HepG2 (cell line): ENCODE results near the gene P2RY2. TPM values are rescaled to one million over a fixed set of nuclear protein-coding genes. Genes with fewer than 3 reads are reported as not detected.
A peak's percentile ranks its signal among the peaks of the same experiment; 100 is the strongest.

Experiments
- CSRNP2 ChIP-seq: sonication (generic); formaldehyde crosslinking; conservative IDR thresholded peaks from 2 replicates; pipeline ENCODE4 v1.8.0; 2022; ENCODE audit warnings: low read depth, missing genetic modification reagents
- ETV5 ChIP-seq: IDR thresholded peaks from 2 replicates; pipeline ENCODE4 v1.6.1; 2018; ENCODE audit warnings: missing biosample characterization, missing genetic modification reagents, inconsistent platforms, borderline replicate concordance
- FOXP1 ChIP-seq, 2 experiments: fragments of 450-650 bp in 1 of 2; IDR thresholded peaks; 2 replicates each; pipeline ENCODE4 v1.6.1; 2017 to 2018; ENCODE audit warnings: antibody characterized with exemption in 1 of 2
- HDAC1 ChIP-seq: sonication (generic); formaldehyde crosslinking; IDR thresholded peaks from 2 replicates; pipeline ENCODE4 v1.5.1; 2020; ENCODE audit warnings: mild to moderate bottlenecking, missing genetic modification reagents
- LBX2 ChIP-seq: sonication (generic); formaldehyde crosslinking; IDR thresholded peaks from 2 replicates; pipeline ENCODE4 v1.5.0; 2020; ENCODE audit warnings: missing genetic modification reagents, mild to moderate bottlenecking, borderline replicate concordance
- MED1 ChIP-seq: sonication (generic); formaldehyde crosslinking; IDR thresholded peaks from 2 replicates; pipeline ENCODE4 v1.4.0; 2020; ENCODE audit warnings: missing genetic modification reagents
- PATZ1 ChIP-seq: sonication (generic); formaldehyde crosslinking; IDR thresholded peaks from 2 replicates; pipeline ENCODE4 v1.4.0; 2020; ENCODE audit warnings: missing genetic modification reagents
- TBX2 ChIP-seq: sonication (generic); formaldehyde crosslinking; IDR thresholded peaks from 2 replicates; pipeline ENCODE4 v1.5.0; 2020; ENCODE audit warnings: missing genetic modification reagents, mild to moderate bottlenecking, borderline replicate concordance
- TCF7 ChIP-seq: sonication (generic); IDR thresholded peaks from 2 replicates; pipeline ENCODE4 v1.6.1; 2016; ENCODE audit warnings: antibody characterized with exemption, low read depth
- TRIM24 ChIP-seq: sonication (generic); formaldehyde crosslinking; IDR thresholded peaks from 2 replicates; pipeline ENCODE4 v1.8.0; 2022; ENCODE audit warnings: mild to moderate bottlenecking, missing genetic modification reagents
- ZBTB2 ChIP-seq: sonication (generic); formaldehyde crosslinking; IDR thresholded peaks from 2 replicates; pipeline ENCODE4 v1.8.0; 2022; ENCODE audit warnings: low read depth, missing genetic modification reagents
- ZNF17 ChIP-seq: sonication (generic); formaldehyde crosslinking; IDR thresholded peaks from 2 replicates; pipeline ENCODE4 v1.5.0; 2020; ENCODE audit warnings: mild to moderate bottlenecking, missing genetic modification reagents
- ZNF331 ChIP-seq: sonication (generic); formaldehyde crosslinking; IDR thresholded peaks from 2 replicates; pipeline ENCODE4 v1.4.0; 2020; ENCODE audit warnings: missing genetic modification reagents
- ZNF333 ChIP-seq: sonication (generic); formaldehyde crosslinking; IDR thresholded peaks from 2 replicates; pipeline ENCODE4 v1.4.0; 2020; ENCODE audit warnings: mild to moderate bottlenecking, missing genetic modification reagents, borderline replicate concordance
- ZNF562 ChIP-seq: sonication (generic); formaldehyde crosslinking; IDR thresholded peaks from 2 replicates; pipeline ENCODE4 v1.8.0; 2022; ENCODE audit warnings: missing genetic modification reagents, borderline replicate concordance
- ZNF607 ChIP-seq: sonication (generic); formaldehyde crosslinking; IDR thresholded peaks from 2 replicates; pipeline ENCODE4 v1.5.1; 2020; ENCODE audit warnings: missing genetic modification reagents, mild to moderate bottlenecking, borderline replicate concordance
- ZNF746 ChIP-seq: sonication (generic); formaldehyde crosslinking; IDR thresholded peaks from 2 replicates; pipeline ENCODE4 v1.8.0; 2022; ENCODE audit warnings: mild to moderate bottlenecking, missing genetic modification reagents
- polyA plus RNA-seq, 8 experiments: library from polyadenylated mRNA; depleted of rRNA in 3 of 8; stranded (reverse) in 7 of 8; unstranded in 1 of 8; fragments of >200 nt; fragmentation: Illumina TruSeq in 4 of 8; extraction: Trizol in 4 of 8; gene quantifications; 2 replicates each; pipeline versions ENCODE4 v1.2.1 to v1.2.3, GENCODE V29; 2011 to 2016; ENCODE audit warnings: low read depth in 4 of 8, missing spikeins in 1 of 8, mixed read lengths in 1 of 8; ENCODE audit not compliant: insufficient read depth in 1 of 8
- total RNA-seq, 5 experiments: library from RNA; depleted of rRNA; stranded (reverse); fragments of >200 nt; fragmentation: Illumina TruSeq; extraction: Trizol; gene quantifications; 2 replicates each; pipeline ENCODE4 v1.2.3, GENCODE V29; 2016; ENCODE audit warnings: low read depth in 1 of 5
- TF ChIP-seq, protein P1 (sequence below): sonication (generic); formaldehyde crosslinking; IDR thresholded peaks from 2 replicates; pipeline ENCODE4 v1.5.0; 2020; ENCODE audit warnings: missing genetic modification reagents
- TF ChIP-seq, protein P2 (sequence below): sonication (generic); formaldehyde crosslinking; conservative IDR thresholded peaks from 2 replicates; pipeline ENCODE4 v1.4.0; 2020; ENCODE audit warnings: mild to moderate bottlenecking, missing genetic modification reagents, moderate library complexity

Gene P2RY2
- total and polyA plus RNA-seq, 2 of the 13 experiments (the other 11 are each of a cell fraction or from before 2014, with no cell fraction given) = 0.95 to 3.1 TPM

DNA sequence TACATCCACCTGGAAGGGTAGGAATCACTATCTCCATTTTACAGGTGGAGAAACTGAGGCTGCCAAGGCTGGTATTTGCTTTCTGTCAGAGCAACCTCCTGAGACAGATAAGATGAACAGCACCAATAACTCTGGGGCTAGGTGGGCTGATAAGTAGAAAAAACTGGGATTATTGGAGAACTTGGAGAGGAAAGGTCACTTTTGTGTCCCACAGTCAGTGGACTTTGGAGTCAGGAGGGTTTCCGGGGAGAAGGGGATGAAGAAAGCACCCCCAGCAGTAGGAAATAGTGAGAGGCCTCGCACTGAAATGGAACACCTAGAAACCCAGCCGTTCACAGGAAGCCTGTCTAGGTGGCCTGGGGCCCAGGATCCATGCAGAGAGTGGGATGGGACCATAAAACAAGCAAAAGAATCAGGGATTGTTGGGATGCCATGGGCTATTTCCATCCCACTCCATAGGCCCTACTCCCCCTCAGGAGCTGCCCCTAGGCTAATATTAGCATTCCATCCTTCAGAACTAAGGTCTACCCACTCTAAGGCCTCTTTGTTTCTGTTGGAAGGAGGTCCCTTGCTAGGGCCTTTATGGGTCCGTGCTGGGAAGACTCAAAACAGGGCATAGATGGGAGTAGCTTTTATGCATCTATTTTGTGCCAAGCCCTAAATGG is 45.0 kb upstream of the P2RY2 start (continued):
- no peak for TF ChIP-seq ZBTB2 (CRISPR knock-in tag)
- TF ChIP-seq ZNF562 (CRISPR knock-in tag) = no peak
- TF ChIP-seq TRIM24 (CRISPR knock-in tag) = no peak
- no peak for TF ChIP-seq ZNF607 (CRISPR knock-in tag)
- no peak for TF ChIP-seq LBX2 (CRISPR knock-in tag)
- TF ChIP-seq, protein P1, sequence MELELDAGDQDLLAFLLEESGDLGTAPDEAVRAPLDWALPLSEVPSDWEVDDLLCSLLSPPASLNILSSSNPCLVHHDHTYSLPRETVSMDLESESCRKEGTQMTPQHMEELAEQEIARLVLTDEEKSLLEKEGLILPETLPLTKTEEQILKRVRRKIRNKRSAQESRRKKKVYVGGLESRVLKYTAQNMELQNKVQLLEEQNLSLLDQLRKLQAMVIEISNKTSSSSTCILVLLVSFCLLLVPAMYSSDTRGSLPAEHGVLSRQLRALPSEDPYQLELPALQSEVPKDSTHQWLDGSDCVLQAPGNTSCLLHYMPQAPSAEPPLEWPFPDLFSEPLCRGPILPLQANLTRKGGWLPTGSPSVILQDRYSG (CRISPR knock-in tag) = no peak
- TF ChIP-seq, protein P2, sequence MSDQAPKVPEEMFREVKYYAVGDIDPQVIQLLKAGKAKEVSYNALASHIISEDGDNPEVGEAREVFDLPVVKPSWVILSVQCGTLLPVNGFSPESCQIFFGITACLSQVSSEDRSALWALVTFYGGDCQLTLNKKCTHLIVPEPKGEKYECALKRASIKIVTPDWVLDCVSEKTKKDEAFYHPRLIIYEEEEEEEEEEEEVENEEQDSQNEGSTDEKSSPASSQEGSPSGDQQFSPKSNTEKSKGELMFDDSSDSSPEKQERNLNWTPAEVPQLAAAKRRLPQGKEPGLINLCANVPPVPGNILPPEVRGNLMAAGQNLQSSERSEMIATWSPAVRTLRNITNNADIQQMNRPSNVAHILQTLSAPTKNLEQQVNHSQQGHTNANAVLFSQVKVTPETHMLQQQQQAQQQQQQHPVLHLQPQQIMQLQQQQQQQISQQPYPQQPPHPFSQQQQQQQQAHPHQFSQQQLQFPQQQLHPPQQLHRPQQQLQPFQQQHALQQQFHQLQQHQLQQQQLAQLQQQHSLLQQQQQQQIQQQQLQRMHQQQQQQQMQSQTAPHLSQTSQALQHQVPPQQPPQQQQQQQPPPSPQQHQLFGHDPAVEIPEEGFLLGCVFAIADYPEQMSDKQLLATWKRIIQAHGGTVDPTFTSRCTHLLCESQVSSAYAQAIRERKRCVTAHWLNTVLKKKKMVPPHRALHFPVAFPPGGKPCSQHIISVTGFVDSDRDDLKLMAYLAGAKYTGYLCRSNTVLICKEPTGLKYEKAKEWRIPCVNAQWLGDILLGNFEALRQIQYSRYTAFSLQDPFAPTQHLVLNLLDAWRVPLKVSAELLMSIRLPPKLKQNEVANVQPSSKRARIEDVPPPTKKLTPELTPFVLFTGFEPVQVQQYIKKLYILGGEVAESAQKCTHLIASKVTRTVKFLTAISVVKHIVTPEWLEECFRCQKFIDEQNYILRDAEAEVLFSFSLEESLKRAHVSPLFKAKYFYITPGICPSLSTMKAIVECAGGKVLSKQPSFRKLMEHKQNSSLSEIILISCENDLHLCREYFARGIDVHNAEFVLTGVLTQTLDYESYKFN (CRISPR knock-in tag) = peak; percentile 76
- no peak for TF ChIP-seq HDAC1
- peak; percentile 31; the same call in 1 of the 2 replicates for TF ChIP-seq TBX2 (CRISPR knock-in tag)
- TF ChIP-seq ZNF331 (CRISPR knock-in tag) = 0 out of 2 replicates have a peak, but pooled peaks have one; percentile 30
- no peak for TF ChIP-seq ZNF333 (CRISPR knock-in tag)
- peak; percentile 60; the same call in 1 of the 2 replicates for TF ChIP-seq ETV5 (CRISPR knock-in tag)
- TF ChIP-seq FOXP1 (IDR thresholded peaks at IDR 0.05) = no peak
- TF ChIP-seq FOXP1 (CRISPR knock-in tag; IDR thresholded peaks at IDR 0.05) = peak; percentile 4; the same call in 1 of the 2 replicates
- no peak for TF ChIP-seq TCF7
- no peak for TF ChIP-seq MED1 (CRISPR knock-in tag)
- TF ChIP-seq PATZ1 = peak; percentile 89
- no peak for TF ChIP-seq ZNF746 (CRISPR knock-in tag)
- TF ChIP-seq ZNF17 (CRISPR knock-in tag) = no peak
- no peak for TF ChIP-seq CSRNP2 (CRISPR knock-in tag)
